Measurements from ENCODE around the gene NFATC3.

The NFATC3 gene

DNA sequence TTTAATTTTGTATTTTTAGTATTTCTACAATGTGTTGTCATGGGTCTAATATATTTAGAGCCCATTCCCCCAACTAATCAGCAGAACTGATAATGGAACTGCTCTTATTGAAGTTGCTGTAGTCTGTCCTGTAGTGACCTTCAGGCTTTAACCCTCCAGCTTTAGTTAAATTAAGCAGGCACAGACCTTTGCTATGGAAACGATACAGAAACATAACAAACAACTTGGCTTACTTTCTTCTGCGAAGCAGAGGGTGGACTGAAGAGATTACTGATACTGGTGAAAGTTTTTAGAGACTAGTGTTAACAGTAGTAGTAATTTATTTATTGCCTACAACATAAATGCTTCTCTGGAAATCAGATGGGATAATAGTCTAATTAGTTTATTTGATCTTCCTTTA lies 61.4 kb downstream of the NFATC3 start:
- Histone ChIP-seq H3K23ac (ENCODE audit: low read length) (no peak overlapping the region), H2AFZ (ENCODE audit: insufficient read depth, low read length, poor library complexity) (no peak overlapping the region), H2BK12ac (ENCODE audit: low read length) (no peak overlapping the region), H2AK5ac (ENCODE audit: low read length) (no peak overlapping the region), H3K27me3 (ENCODE audit: insufficient read depth, low read length) (no peaks in the 10 kb centered on the region), H3K9me3 (ENCODE audit: insufficient read depth, low read depth, low read length) (no peaks in the 10 kb centered on the region), H4K12ac (ENCODE audit: low read depth, low read length) (no peak overlapping the region), H3K4me2 (ENCODE audit: low read length) (no peak overlapping the region), H3K9ac (ENCODE audit: low read length) (no peak overlapping the region), H2BK120ac (ENCODE audit: insufficient read depth, low read length, poor library complexity) (no peak overlapping the region), H4K91ac (ENCODE audit: low read depth, low read length) (no peak overlapping the region), H2BK5ac (ENCODE audit: low read depth, low read length, poor library complexity) (no peak overlapping the region), H3K18ac (ENCODE audit: low read length) (no peak overlapping the region), H3K79me2 (ENCODE audit: control insufficient read depth, insufficient read depth, low read length, poor library complexity) (no peaks in the 10 kb centered on the region), H4K8ac (ENCODE audit: low read depth, low read length) (no peak overlapping the region), H3K4ac (ENCODE audit: low read depth, low read length) (no peak overlapping the region), H3K27ac (ENCODE audit: low read depth, low read length) (no peak overlapping the region), H3K36me3 (ENCODE audit: control insufficient read depth in 1 of 2, insufficient read depth in 2 of 2, low read length in 2 of 2) (peaks cover 0 to 4% of the 10 kb centered on the region in 2 experiments), H3K4me1 (ENCODE audit: control insufficient read depth in 1 of 2, insufficient read depth in 2 of 2, low read length in 2 of 2) (no peaks in the 10 kb centered on the region), H3K4me3 (ENCODE audit: low read depth, low read length) (no peak overlapping the region), H3K14ac (ENCODE audit: low read length) (no peak overlapping the region), H3K79me1 (ENCODE audit: low read length) (no peaks in the 10 kb centered on the region)
- DNase-seq, result peak in 1 of 2 donors; percentile 58
- no CpG with 5 or more reads among the region's 2 CpGs for WGBS (ENCODE audit: extremely low coverage, insufficient coverage, insufficient read length)

DNA sequence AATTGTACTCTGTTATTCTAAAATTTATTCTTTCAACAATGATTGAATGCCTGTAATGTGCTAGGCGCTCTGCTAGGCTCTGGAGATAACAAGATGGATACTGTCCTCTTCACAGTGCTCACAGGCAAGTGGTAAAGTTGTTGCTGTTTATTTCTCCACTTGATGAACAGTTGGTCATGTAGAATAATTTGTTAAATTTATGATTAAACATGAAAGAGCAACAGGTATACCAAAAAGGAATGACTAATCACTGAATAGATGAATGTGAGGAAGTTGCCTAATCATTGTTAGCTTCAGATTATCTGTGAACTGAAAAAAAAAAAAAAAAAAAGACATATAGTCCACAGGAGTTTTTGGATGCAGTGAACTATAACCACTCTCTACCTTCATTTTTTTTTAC lies 62.3 kb downstream of the NFATC3 start:
- Histone ChIP-seq H4K12ac (ENCODE audit: low read depth, low read length) (no peak overlapping the region), H3K36me3 (ENCODE audit: control insufficient read depth in 1 of 2, insufficient read depth in 2 of 2, low read length in 2 of 2) (peaks cover 0 to 4% of the 10 kb centered on the region in 2 experiments), H2AFZ (ENCODE audit: insufficient read depth, low read length, poor library complexity) (no peak overlapping the region), H3K9me3 (ENCODE audit: insufficient read depth, low read depth, low read length) (no peaks in the 10 kb centered on the region), H2BK5ac (ENCODE audit: low read depth, low read length, poor library complexity) (no peak overlapping the region), H2BK12ac (ENCODE audit: low read length) (no peak overlapping the region), H3K27me3 (ENCODE audit: insufficient read depth, low read length) (no peaks in the 10 kb centered on the region), H4K8ac (ENCODE audit: low read depth, low read length) (no peak overlapping the region), H3K14ac (ENCODE audit: low read length) (no peak overlapping the region), H3K18ac (ENCODE audit: low read length) (no peak overlapping the region), H3K23ac (ENCODE audit: low read length) (no peak overlapping the region), H3K4me1 (ENCODE audit: control insufficient read depth in 1 of 2, insufficient read depth in 2 of 2, low read length in 2 of 2) (no peaks in the 10 kb centered on the region), H3K79me2 (ENCODE audit: control insufficient read depth, insufficient read depth, low read length, poor library complexity) (no peaks in the 10 kb centered on the region), H2AK5ac (ENCODE audit: low read length) (no peak overlapping the region), H3K4ac (ENCODE audit: low read depth, low read length) (no peak overlapping the region), H3K79me1 (ENCODE audit: low read length) (no peaks in the 10 kb centered on the region), H2BK120ac (ENCODE audit: insufficient read depth, low read length, poor library complexity) (no peak overlapping the region), H3K4me3 (ENCODE audit: low read depth, low read length) (no peak overlapping the region), H3K4me2 (ENCODE audit: low read length) (no peak overlapping the region), H3K9ac (ENCODE audit: low read length) (no peak overlapping the region), H4K91ac (ENCODE audit: low read depth, low read length) (no peak overlapping the region), H3K27ac (ENCODE audit: low read depth, low read length) (no peak overlapping the region)
- DNase-seq, result no peak
- WGBS (ENCODE audit: extremely low coverage, insufficient coverage, insufficient read length), result no CpG with 5 or more reads among the region's 1 CpG

DNA sequence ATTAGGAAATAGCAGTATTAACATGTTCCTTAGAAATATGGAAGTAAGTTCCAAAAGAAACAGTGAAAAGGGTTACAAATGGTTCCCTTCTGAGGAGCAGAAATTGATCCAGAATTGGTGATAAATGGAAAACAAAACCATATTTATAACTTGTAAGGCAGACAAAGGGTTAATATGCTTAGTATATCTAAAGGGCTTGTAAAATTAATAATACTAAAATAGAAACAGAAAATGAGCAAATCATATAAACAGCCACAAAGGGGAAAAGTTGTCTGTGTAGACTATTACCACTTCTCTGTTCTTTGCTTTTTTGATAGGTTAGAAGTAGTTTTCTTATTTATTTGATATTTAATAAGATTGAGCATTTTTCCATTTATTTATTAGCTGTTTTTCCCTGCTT lies 64.4 kb downstream of the NFATC3 start:
- Histone ChIP-seq H2BK12ac (ENCODE audit: low read length) (no peak overlapping the region), H3K4me1 (ENCODE audit: control insufficient read depth in 1 of 2, insufficient read depth in 2 of 2, low read length in 2 of 2) (no peaks in the 10 kb centered on the region), H3K27me3 (ENCODE audit: insufficient read depth, low read length) (no peaks in the 10 kb centered on the region), H2BK5ac (ENCODE audit: low read depth, low read length, poor library complexity) (no peak overlapping the region), H3K14ac (ENCODE audit: low read length) (no peak overlapping the region), H3K79me2 (ENCODE audit: control insufficient read depth, insufficient read depth, low read length, poor library complexity) (no peaks in the 10 kb centered on the region), H4K91ac (ENCODE audit: low read depth, low read length) (no peak overlapping the region), H4K8ac (ENCODE audit: low read depth, low read length) (no peak overlapping the region), H3K4ac (ENCODE audit: low read depth, low read length) (no peak overlapping the region), H3K18ac (ENCODE audit: low read length) (no peak overlapping the region), H3K23ac (ENCODE audit: low read length) (no peak overlapping the region), H2BK120ac (ENCODE audit: insufficient read depth, low read length, poor library complexity) (no peak overlapping the region), H3K9me3 (ENCODE audit: insufficient read depth, low read depth, low read length) (no peaks in the 10 kb centered on the region), H2AFZ (ENCODE audit: insufficient read depth, low read length, poor library complexity) (no peak overlapping the region), H3K79me1 (ENCODE audit: low read length) (no peaks in the 10 kb centered on the region), H4K12ac (ENCODE audit: low read depth, low read length) (no peak overlapping the region), H3K4me2 (ENCODE audit: low read length) (no peak overlapping the region), H3K27ac (ENCODE audit: low read depth, low read length) (no peak overlapping the region), H3K4me3 (ENCODE audit: low read depth, low read length) (no peak overlapping the region), H3K9ac (ENCODE audit: low read length) (no peak overlapping the region), H3K36me3 (ENCODE audit: control insufficient read depth in 1 of 2, insufficient read depth in 2 of 2, low read length in 2 of 2) (peaks cover 0 to 3% of the 10 kb centered on the region in 2 experiments), H2AK5ac (ENCODE audit: low read length) (no peak overlapping the region)
- no peak for DNase-seq

DNA sequence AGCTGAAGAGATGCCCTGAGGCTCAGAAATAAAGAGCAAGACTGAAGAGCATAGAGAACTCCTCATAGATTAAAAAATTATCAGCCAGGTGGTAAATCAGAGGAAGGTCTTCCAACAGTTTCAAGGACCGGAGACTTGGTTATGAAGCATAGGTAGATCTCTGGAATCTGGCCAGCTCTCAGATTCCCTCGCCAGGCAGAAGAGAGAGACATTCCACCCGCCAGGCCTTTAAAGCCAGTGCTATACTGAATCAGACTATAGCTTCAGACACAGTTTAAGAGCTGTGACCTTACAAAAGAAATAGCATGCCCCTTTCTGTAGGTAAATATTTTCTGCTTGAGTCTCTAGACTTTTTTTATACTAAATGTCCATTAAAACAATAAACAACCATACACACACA lies 70.3 kb downstream of the NFATC3 start:
- H3K14ac ChIP-seq (ENCODE audit: low read length), result no peak overlapping the region
- H3K27ac ChIP-seq (ENCODE audit: low read depth, low read length), result no peak overlapping the region
- no peak overlapping the region for H3K4me2 ChIP-seq (ENCODE audit: low read length)
- H3K4me1 ChIP-seq (ENCODE audit: control insufficient read depth in 1 of 2, insufficient read depth in 2 of 2, low read length in 2 of 2), result no peaks in the 10 kb centered on the region
- no peaks in the 10 kb centered on the region for H3K79me1 ChIP-seq (ENCODE audit: low read length)
- H2BK120ac ChIP-seq (ENCODE audit: insufficient read depth, low read length, poor library complexity), result no peak overlapping the region
- no CpG with 5 or more reads among the region's 3 CpGs for WGBS (ENCODE audit: extremely low coverage, insufficient coverage, insufficient read length)
- no peak for DNase-seq
- H2BK5ac ChIP-seq (ENCODE audit: low read depth, low read length, poor library complexity), result no peak overlapping the region
- H3K9me3 ChIP-seq (ENCODE audit: insufficient read depth, low read depth, low read length), result no peaks in the 10 kb centered on the region
- H3K23ac ChIP-seq (ENCODE audit: low read length), result no peak overlapping the region
- no peak overlapping the region for H4K12ac ChIP-seq (ENCODE audit: low read depth, low read length)
- no peak overlapping the region for H4K91ac ChIP-seq (ENCODE audit: low read depth, low read length)
- no peak overlapping the region for H2AFZ ChIP-seq (ENCODE audit: insufficient read depth, low read length, poor library complexity)
- H2BK12ac ChIP-seq (ENCODE audit: low read length), result no peak overlapping the region
- no peaks in the 10 kb centered on the region for H3K79me2 ChIP-seq (ENCODE audit: control insufficient read depth, insufficient read depth, low read length, poor library complexity)
- no peak overlapping the region for H2AK5ac ChIP-seq (ENCODE audit: low read length)
- no peak overlapping the region for H4K8ac ChIP-seq (ENCODE audit: low read depth, low read length)
- peaks cover 0 to 7% of the 10 kb centered on the region in 2 experiments for H3K36me3 ChIP-seq (ENCODE audit: control insufficient read depth in 1 of 2, insufficient read depth in 2 of 2, low read length in 2 of 2)
- no peak overlapping the region for H3K9ac ChIP-seq (ENCODE audit: low read length)
- no peaks in the 10 kb centered on the region for H3K27me3 ChIP-seq (ENCODE audit: insufficient read depth, low read length)
- H3K4ac ChIP-seq (ENCODE audit: low read depth, low read length), result no peak overlapping the region
- no peak overlapping the region for H3K4me3 ChIP-seq (ENCODE audit: low read depth, low read length)
- no peak overlapping the region for H3K18ac ChIP-seq (ENCODE audit: low read length)
